CD4-positive, alpha-beta T cell (primary cell): ENCODE data around the gene SHLD1. TPM values are rescaled to one million over a fixed set of nuclear protein-coding genes. Genes with fewer than 3 reads are reported as not detected.

Experiments used
- ATAC-seq: fragments of 200-7000 bp; cut with Tn5 transposase; one replicate; pipeline ENCODE4 v1.10.0; 2022; ENCODE audit warnings: mild to moderate bottlenecking; ENCODE audit not compliant: poor library complexity
- CTCF ChIA-PET: fragments of 350-600 bp; sonication (Branson Sonifier 250); formaldehyde crosslinking; loops from one replicate; lab custom pipeline; 2021; ENCODE audit warnings: antibody characterized with exemption, inconsistent platforms; lab: Charles Lee
- POLR2A ChIA-PET: fragments of 350-600 bp; sonication (Branson Sonifier 250); formaldehyde crosslinking; loops from one replicate; lab custom pipeline; 2021; ENCODE audit warnings: antibody characterized with exemption, inconsistent platforms; lab: Charles Lee
- DNase-seq, 14 experiments: peaks; one replicate each; pipeline ENCODE4 v3.0.0-alpha.2; 2013 to 2020; ENCODE audit warnings: mixed read lengths in 2 of 14
- H3K27ac ChIP-seq, 2 donors: one replicate each; pipeline versions ENCODE4 v1.5.1 to v1.7.0; 2013; ENCODE audit warnings: low read length in 2 of 2, low read depth in 1 of 2, mild to moderate bottlenecking in 1 of 2
- H3K27me3 ChIP-seq, 2 experiments: 1 replicate in 1 of 2; 2 replicates in 1 of 2; pipeline versions ENCODE4 v1.6.1 to v1.7.0; 2013; ENCODE audit warnings: low read length in 2 of 2, control low read depth in 1 of 2, mild to moderate bottlenecking in 1 of 2, moderate library complexity in 1 of 2; ENCODE audit not compliant: insufficient read depth in 2 of 2, control insufficient read depth in 1 of 2
- H3K36me3 ChIP-seq: one replicate; pipeline ENCODE4 v1.6.1; 2013; ENCODE audit warnings: low read length, control low read depth; ENCODE audit not compliant: insufficient read depth
- H3K4me1 ChIP-seq: one replicate; pipeline ENCODE4 v1.6.1; 2013; ENCODE audit warnings: low read length, control low read depth; ENCODE audit not compliant: insufficient read depth
- H3K4me3 ChIP-seq: one replicate; pipeline ENCODE4 v1.5.1; 2013; ENCODE audit warnings: mild to moderate bottlenecking, low read length, moderate library complexity
- H3K9me3 ChIP-seq, 2 experiments: 1 replicate in 1 of 2; 2 replicates in 1 of 2; pipeline versions ENCODE4 v1.6.1 to v1.7.0; 2013; ENCODE audit warnings: low read length in 2 of 2, mild to moderate bottlenecking in 2 of 2, control low read depth in 1 of 2, moderate library complexity in 1 of 2; ENCODE audit not compliant: control insufficient read depth in 1 of 2, insufficient read depth in 1 of 2
- H3K27ac Mint-ChIP-seq: one replicate; pipeline ENCODE4 v1.8.0; 2020; ENCODE audit warnings: mixed read lengths
- H3K27me3 Mint-ChIP-seq: one replicate; pipeline ENCODE4 v1.8.0; 2021; ENCODE audit warnings: mixed read lengths
- H3K36me3 Mint-ChIP-seq: one replicate; pipeline ENCODE4 v1.8.0; 2021; ENCODE audit warnings: low read depth, mixed read lengths
- H3K4me1 Mint-ChIP-seq: one replicate; pipeline ENCODE4 v1.8.0; 2021; ENCODE audit warnings: low read depth, mixed read lengths
- H3K4me3 Mint-ChIP-seq: one replicate; pipeline ENCODE4 v1.8.0; 2020; ENCODE audit warnings: mild to moderate bottlenecking, mixed read lengths
- H3K9me3 Mint-ChIP-seq: one replicate; pipeline ENCODE4 v1.8.0; 2020; ENCODE audit warnings: mixed read lengths
- intact Hi-C, 2 experiments: fragments of 100-400 bp; cut with DNase I in 1 of 2; cut with micrococcal nuclease in 1 of 2; formaldehyde crosslinking; loops; one replicate each; pipeline versions ENCODE4 v1.15.1 to v1.9.0; 2023 to 2025; cut with DNase I, micrococcal nuclease
- total RNA-seq, 174 experiments: library from RNA in 2 of 174; stranded (reverse) in 2 of 174; gene quantifications; one replicate each; pipeline ENCODE4 v1.2.3 and lab custom pipeline; 2021 to 2026
- TF ChIP-seq, protein P1 (sequence below): fragments of 200-600 bp; IDR thresholded peaks from one replicate; pipeline ENCODE4 v1.8.0; 2022; ENCODE audit warnings: antibody characterized with exemption, mild to moderate bottlenecking

The SHLD1 gene
- total RNA-seq, 2 experiments from 2014 or later, result 7.0 to 7.3 TPM

DNA sequence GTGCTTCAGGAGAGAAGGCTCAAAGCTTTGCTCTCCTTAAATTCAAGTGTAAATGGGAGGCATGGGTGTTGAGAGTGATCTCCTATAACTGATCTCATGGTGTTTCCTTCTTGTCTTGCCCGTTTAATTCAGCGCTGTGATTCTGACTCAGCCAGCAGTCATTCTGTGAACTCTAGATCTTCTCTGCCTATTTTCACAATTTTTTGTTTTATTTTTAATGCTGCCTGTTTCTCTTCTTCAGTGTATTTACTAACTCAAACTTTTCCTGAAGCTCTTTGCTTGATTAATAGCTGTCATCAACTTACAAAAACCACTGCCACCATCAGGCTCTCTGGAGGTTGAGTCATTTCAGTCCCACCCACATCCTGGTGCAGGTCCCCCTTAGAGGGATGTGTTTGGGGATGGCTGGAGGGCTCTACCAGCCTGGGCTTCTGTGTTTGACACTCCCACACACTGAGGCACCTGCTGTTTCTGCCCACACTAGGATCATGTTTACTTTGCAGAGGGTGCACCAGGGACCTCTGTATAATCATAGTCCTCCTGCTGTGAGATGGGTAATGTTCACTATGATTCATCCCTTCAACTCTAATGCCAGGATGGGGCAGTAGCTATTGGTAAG lies 94.0 kb downstream of the SHLD1 start:
- TF ChIP-seq, protein P1, sequence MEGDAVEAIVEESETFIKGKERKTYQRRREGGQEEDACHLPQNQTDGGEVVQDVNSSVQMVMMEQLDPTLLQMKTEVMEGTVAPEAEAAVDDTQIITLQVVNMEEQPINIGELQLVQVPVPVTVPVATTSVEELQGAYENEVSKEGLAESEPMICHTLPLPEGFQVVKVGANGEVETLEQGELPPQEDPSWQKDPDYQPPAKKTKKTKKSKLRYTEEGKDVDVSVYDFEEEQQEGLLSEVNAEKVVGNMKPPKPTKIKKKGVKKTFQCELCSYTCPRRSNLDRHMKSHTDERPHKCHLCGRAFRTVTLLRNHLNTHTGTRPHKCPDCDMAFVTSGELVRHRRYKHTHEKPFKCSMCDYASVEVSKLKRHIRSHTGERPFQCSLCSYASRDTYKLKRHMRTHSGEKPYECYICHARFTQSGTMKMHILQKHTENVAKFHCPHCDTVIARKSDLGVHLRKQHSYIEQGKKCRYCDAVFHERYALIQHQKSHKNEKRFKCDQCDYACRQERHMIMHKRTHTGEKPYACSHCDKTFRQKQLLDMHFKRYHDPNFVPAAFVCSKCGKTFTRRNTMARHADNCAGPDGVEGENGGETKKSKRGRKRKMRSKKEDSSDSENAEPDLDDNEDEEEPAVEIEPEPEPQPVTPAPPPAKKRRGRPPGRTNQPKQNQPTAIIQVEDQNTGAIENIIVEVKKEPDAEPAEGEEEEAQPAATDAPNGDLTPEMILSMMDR, result no peak
- DNase-seq, result peak in 13 of 14 experiments; percentile 2 to 66 (median 41)
- H3K27ac Mint-ChIP-seq, result peak overlapping the region; percentile 85
- ChIA-PET POLR2A (interaction anchor here (2.0 kb wide), 1 partner anchor 8 kb away, joined by 7 read pairs; no protein-coding TSS in a partner anchor), CTCF (interaction anchor here (1.1 to 1.6 kb wide), 2 partner anchors 9 to 56 kb away, joined by 3 to 8 read pairs; no protein-coding TSS in a partner anchor)
- Histone ChIP-seq H3K4me1 (peaks cover 40% of the 10 kb centered on the region), H3K4me3 (no peak overlapping the region), H3K27ac (no peak overlapping the region), H3K36me3 (no peaks in the 10 kb centered on the region), H3K9me3 (no peaks in the 10 kb centered on the region), H3K27me3 (no peaks in the 10 kb centered on the region)
- intact Hi-C loops, result no loop called here
- peaks cover 62% of the 10 kb centered on the region for H3K4me1 Mint-ChIP-seq
- no peaks in the 10 kb centered on the region for H3K27me3 Mint-ChIP-seq
- peak; percentile 65 for ATAC-seq
- peaks cover 15% of the 10 kb centered on the region for H3K36me3 Mint-ChIP-seq
- no peaks in the 10 kb centered on the region for H3K9me3 Mint-ChIP-seq
- peak overlapping the region; percentile 67 for H3K4me3 Mint-ChIP-seq

DNA sequence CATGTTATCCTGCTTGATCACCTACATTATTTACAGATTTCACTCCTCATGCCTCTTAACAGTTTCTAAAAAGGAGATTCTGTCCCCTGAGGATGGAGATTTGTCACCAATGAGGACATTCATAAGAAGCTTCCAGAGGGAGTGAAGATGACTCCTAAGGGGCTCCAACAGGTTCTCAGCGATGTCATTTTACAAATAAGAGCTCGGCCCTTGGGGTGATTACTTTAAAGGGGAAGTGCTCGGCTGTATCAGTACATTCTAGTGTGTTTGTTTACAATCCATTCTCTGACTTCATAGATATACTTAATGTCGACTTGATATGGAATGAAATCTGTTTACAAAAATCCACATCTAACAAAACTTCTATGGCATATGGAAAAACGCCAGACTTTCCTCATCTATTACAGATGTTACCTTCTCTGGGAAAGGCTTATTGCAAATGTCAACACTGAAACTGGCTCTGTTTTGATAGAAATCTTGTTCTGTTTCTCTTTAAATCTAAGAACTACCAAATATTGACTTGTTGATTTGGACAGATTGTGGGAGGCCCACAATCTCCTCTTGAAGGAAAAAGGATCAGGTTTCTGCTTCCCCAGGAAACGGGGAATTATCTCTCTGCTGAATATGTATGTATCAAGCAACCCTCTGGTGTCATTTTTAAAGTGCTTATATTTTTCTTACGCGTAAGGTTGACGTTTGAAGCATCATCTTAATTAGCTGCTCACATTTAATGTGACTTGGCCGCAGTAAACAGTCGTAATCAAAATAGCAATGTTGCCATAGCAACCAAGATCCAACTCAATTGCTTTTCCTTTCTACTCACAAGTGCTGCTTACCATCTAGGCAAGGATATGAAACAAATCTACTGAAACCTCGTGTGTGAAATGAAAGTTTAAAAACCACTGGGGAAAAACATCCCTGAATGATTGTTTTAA lies 95.7 kb downstream of the SHLD1 start:
- Histone ChIP-seq H3K27me3 (no peaks in the 10 kb centered on the region), H3K4me1 (peaks cover 41% of the 10 kb centered on the region), H3K36me3 (no peaks in the 10 kb centered on the region), H3K4me3 (no peak overlapping the region), H3K9me3 (no peaks in the 10 kb centered on the region), H3K27ac (peak overlapping the region in 1 of 2 donors; percentile 76)
- H3K9me3 Mint-ChIP-seq, result no peaks in the 10 kb centered on the region
- intact Hi-C loops, result loop anchor here in 1 of 2 experiments (5.0 kb wide), 1 partner anchor 39 kb away; no protein-coding TSS in a partner anchor
- peaks cover 15% of the 10 kb centered on the region for H3K36me3 Mint-ChIP-seq
- no peaks in the 10 kb centered on the region for H3K27me3 Mint-ChIP-seq
- POLR2A ChIA-PET, result interaction anchor here (2.0 kb wide), 1 partner anchor 10 kb away, joined by 7 read pairs; no protein-coding TSS in a partner anchor
- H3K4me3 Mint-ChIP-seq, result peak overlapping the region; percentile 8
- TF ChIP-seq, protein P1, result no peak
- DNase-seq (peak in 3 of 14 experiments; percentile 78 to 85 (median 79)), ATAC-seq (peak; percentile 59)
- CTCF ChIA-PET, result interaction anchor here (1.4 to 1.5 kb wide), 2 partner anchors 10 to 58 kb away, joined by 4 read pairs; no protein-coding TSS in a partner anchor
- H3K4me1 Mint-ChIP-seq, result peaks cover 58% of the 10 kb centered on the region
- peak overlapping the region; percentile 71 for H3K27ac Mint-ChIP-seq

DNA sequence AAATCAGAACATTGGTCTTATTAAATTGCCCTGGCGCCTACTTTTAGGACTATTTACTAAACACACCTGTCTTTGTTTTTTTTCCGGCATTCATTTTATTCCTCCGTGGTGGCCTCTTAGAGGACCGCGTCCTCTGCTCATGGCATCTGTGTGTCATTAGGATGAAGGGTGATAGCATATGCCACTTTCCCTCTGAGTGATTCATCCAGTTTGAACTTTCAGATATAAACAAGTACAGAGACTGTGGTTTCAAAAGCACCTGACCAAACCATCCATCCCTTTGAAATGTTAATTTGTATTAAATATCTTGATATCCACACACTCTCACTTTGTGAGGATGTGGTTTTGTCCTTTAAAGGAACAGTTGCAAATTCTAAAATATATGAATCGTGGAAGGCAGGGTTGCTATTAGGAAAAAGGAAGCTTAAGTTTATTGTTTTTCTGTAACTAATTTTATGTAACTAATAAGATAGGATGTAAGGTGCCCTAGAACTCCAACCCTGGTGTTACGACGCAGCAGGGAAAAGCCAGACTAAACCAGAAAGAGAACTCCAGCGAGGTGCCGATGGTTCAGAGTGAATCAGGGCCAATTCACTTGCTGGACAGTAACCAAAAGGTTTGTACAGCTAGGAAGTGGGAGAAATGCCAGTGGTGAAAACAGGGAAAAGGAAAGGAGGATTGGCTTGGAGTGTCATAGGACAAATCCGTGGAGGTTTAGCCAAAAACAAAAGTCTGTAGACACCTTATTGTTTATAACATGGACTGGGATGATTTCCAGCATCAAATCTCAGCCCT lies 98.7 kb downstream of the SHLD1 start:
- Histone ChIP-seq H3K4me1 (peaks cover 34% of the 10 kb centered on the region), H3K4me3 (no peak overlapping the region), H3K27me3 (no peaks in the 10 kb centered on the region), H3K27ac (no peak overlapping the region), H3K36me3 (no peaks in the 10 kb centered on the region), H3K9me3 (no peaks in the 10 kb centered on the region)
- TF ChIP-seq, protein P1, result no peak
- Mint-ChIP-seq H3K36me3 (peaks cover 6% of the 10 kb centered on the region), H3K4me3 (peak overlapping the region; percentile 50), H3K27ac (peak overlapping the region; percentile 74), H3K27me3 (no peaks in the 10 kb centered on the region), H3K4me1 (peaks cover 34% of the 10 kb centered on the region), H3K9me3 (no peaks in the 10 kb centered on the region)
- ChIA-PET POLR2A (no interaction called here), CTCF (no interaction called here)
- intact Hi-C loops, result loop anchor here in 1 of 2 experiments (5.0 kb wide), 1 partner anchor 42 kb away; no protein-coding TSS in a partner anchor
- DNase-seq (peak in 4 of 14 experiments; percentile 10 to 63 (median 54)), ATAC-seq (peak; percentile 25)
